SKM-1 treated with dmso at 0.1 percent for 144 hours (cell line): Measurements from ENCODE around the gene AATK.

Source experiments
- DNase-seq: peaks from one replicate; lab custom pipeline; 2025; ENCODE audit not compliant: unreplicated experiment; lab: John Stamatoyannopoulos, UW

AATK gene

GRCh38 chr17:81166033-81166492 is at the start of gene AATK:
TSS of gene AATK (minus strand) at chr17:81166221. CDS start at chr17:81165992, 229 bp downstream.
- no peak for DNase-seq

- DNase-seq, result no peak
Observed at GRCh38 chr17:81213978-81214377, 48.0 kb upstream of the AATK start.

- DNase-seq, result no peak
Observed at GRCh38 chr17:81212365-81212764, 46.3 kb upstream of the AATK start.

- no peak for DNase-seq
Observed at GRCh38 chr17:81210868-81211267, 44.8 kb upstream of the AATK start.

- DNase-seq, result no peak
Observed at GRCh38 chr17:81210466-81210865, 44.4 kb upstream of the AATK start.

- no peak for DNase-seq
Observed at GRCh38 chr17:81209141-81209540, 43.1 kb upstream of the AATK start.

GRCh38 chr17:81208651-81209050 is 42.6 kb upstream of the AATK start:
- DNase-seq, result no peak

- no peak for DNase-seq
Observed at GRCh38 chr17:81207610-81208581, 41.9 kb upstream of the AATK start.

- DNase-seq, result no peak
Observed at GRCh38 chr17:81206657-81207056, 40.6 kb upstream of the AATK start.

- no peak for DNase-seq
Observed at GRCh38 chr17:81206166-81206565, 40.1 kb upstream of the AATK start.

- no peak for DNase-seq
Observed at GRCh38 chr17:81204578-81204977, 38.6 kb upstream of the AATK start.

- no peak for DNase-seq
Observed at GRCh38 chr17:81203136-81203535, 37.1 kb upstream of the AATK start.

- no peak for DNase-seq
Observed at GRCh38 chr17:81202318-81202717, 36.3 kb upstream of the AATK start.

- DNase-seq, result peak; percentile 72
Observed at GRCh38 chr17:81200695-81201580, 34.9 kb upstream of the AATK start.

- DNase-seq, result no peak
Observed at GRCh38 chr17:81200201-81200600, 34.2 kb upstream of the AATK start.

- no peak for DNase-seq
Observed at GRCh38 chr17:81199482-81199830, 33.4 kb upstream of the AATK start.

- DNase-seq, result no peak
Observed at GRCh38 chr17:81198826-81199481, 32.9 kb upstream of the AATK start.

GRCh38 chr17:81197831-81198490 is 31.9 kb upstream of the AATK start:
- DNase-seq, result no peak

- no peak for DNase-seq
Observed at GRCh38 chr17:81197409-81197795, 31.4 kb upstream of the AATK start.

GRCh38 chr17:81196505-81197408 is 30.7 kb upstream of the AATK start:
- no peak for DNase-seq
